Measurements from ENCODE around the gene RSBN1L. TPM values are rescaled to one million over a fixed set of nuclear protein-coding genes. Genes with fewer than 3 reads are reported as not detected.
"Not testable (repeated sequence)": the region's sequence is repeated elsewhere in the genome, so short reads cannot be mapped to it uniquely, and the experiment has no call there.

The RSBN1L gene
- total RNA-seq, 1 donor from 2014 or later, result 12.8 TPM

GRCh38 chr7:77697535-77697831, 1.2 kb downstream of the RSBN1L start:
- H3K4me1 ChIP-seq, result peaks cover 0 to 16% of the 10 kb centered on the region in 2 donors
- peak overlapping the region; percentile 95 to 98 for H3K4me3 ChIP-seq
- no peak for DNase-seq (ENCODE audit: low spot score in 2 of 2)
- H3K9me3 ChIP-seq, result no peaks in the 10 kb centered on the region
- H3K36me3 ChIP-seq, result no peaks in the 10 kb centered on the region
- peak overlapping the region; percentile 93 to 98 for H3K27ac ChIP-seq
- no peak for TF ChIP-seq CTCF (IDR thresholded peaks at IDR 0.05)
- intact Hi-C loops (cut with DNase I), result loop anchor here (1.0 to 5.0 kb wide), 2 partner anchors 60 to 159 kb away; no protein-coding TSS in a partner anchor
- H3K27me3 ChIP-seq, result no peaks in the 10 kb centered on the region

GRCh38 chr7:77698042-77698625, 1.9 kb downstream of the RSBN1L start:
- Histone ChIP-seq H3K36me3 (no peaks in the 10 kb centered on the region), H3K4me3 (peak overlapping the region; percentile 95 to 98), H3K4me1 (peaks cover 0 to 16% of the 10 kb centered on the region in 2 donors), H3K9me3 (no peaks in the 10 kb centered on the region), H3K27me3 (no peaks in the 10 kb centered on the region), H3K27ac (peak overlapping the region; percentile 93 to 98)
- no peak for TF ChIP-seq CTCF (IDR thresholded peaks at IDR 0.05)
- intact Hi-C loops (cut with DNase I), result loop anchor here (5.0 kb wide), 1 partner anchor 59 kb away; no protein-coding TSS in a partner anchor
- no peak for DNase-seq (ENCODE audit: low spot score in 2 of 2)

- Histone ChIP-seq H3K27ac (peak overlapping the region; percentile 93 to 98), H3K4me1 (peaks cover 0 to 16% of the 10 kb centered on the region in 2 donors), H3K4me3 (peak overlapping the region in 1 of 2 donors; percentile 20), H3K27me3 (no peaks in the 10 kb centered on the region), H3K9me3 (no peaks in the 10 kb centered on the region), H3K36me3 (no peaks in the 10 kb centered on the region)
- intact Hi-C loops (cut with DNase I), result loop anchor here (5.0 kb wide), 1 partner anchor 58 kb away; no protein-coding TSS in a partner anchor
- DNase-seq (ENCODE audit: low spot score in 2 of 2), result no peak
- TF ChIP-seq CTCF (IDR thresholded peaks at IDR 0.05), result no peak
These were observed 2.8 kb downstream of the RSBN1L start for GRCh38 chr7:77699056-77699455.

GRCh38 chr7:77702513-77702912, 6.3 kb downstream of the RSBN1L start:
- no peak for TF ChIP-seq CTCF (IDR thresholded peaks at IDR 0.05)
- Histone ChIP-seq H3K4me1 (peaks cover 0 to 10% of the 10 kb centered on the region in 2 donors), H3K36me3 (peaks cover 0 to 5% of the 10 kb centered on the region in 2 donors), H3K27ac (peak overlapping the region in 1 of 2 donors; percentile 7), H3K27me3 (no peaks in the 10 kb centered on the region), H3K4me3 (no peak overlapping the region), H3K9me3 (no peaks in the 10 kb centered on the region)
- intact Hi-C loops (cut with DNase I), result no loop called here
- DNase-seq (ENCODE audit: low spot score in 2 of 2), result no peak

- H3K9me3 ChIP-seq, result no peaks in the 10 kb centered on the region
- TF ChIP-seq CTCF (IDR thresholded peaks at IDR 0.05), result no peak
- H3K27me3 ChIP-seq, result no peaks in the 10 kb centered on the region
- peaks cover 0 to 9% of the 10 kb centered on the region in 2 donors for H3K4me1 ChIP-seq
- H3K27ac ChIP-seq, result peak overlapping the region in 1 of 2 donors; percentile 7
- peaks cover 0 to 5% of the 10 kb centered on the region in 2 donors for H3K36me3 ChIP-seq
- no peak overlapping the region for H3K4me3 ChIP-seq
- DNase-seq (ENCODE audit: low spot score in 2 of 2), result no peak
- intact Hi-C loops (cut with DNase I), result no loop called here
These were observed 6.8 kb downstream of the RSBN1L start for GRCh38 chr7:77702968-77703472.

- intact Hi-C loops (cut with DNase I); H3K4me1 ChIP-seq: not testable (repeated sequence)
These were observed 7.4 kb downstream of the RSBN1L start for GRCh38 chr7:77703669-77704068.

More at GRCh38 chr7:77703669-77704068, 7.4 kb downstream of the RSBN1L start:
- H3K27me3 ChIP-seq; H3K27ac ChIP-seq; H3K9me3 ChIP-seq; H3K36me3 ChIP-seq; DNase-seq (ENCODE audit: low spot score in 2 of 2); H3K4me3 ChIP-seq: not testable (repeated sequence)

Data from ascending aorta (tissue), 2 donors.